GM13977 (cell line): ENCODE results near the gene SLC9A2.

Experiments
- DNase-seq: peaks from one replicate; pipeline ENCODE4 v3.0.0; 2012; ENCODE audit warnings: low spot score
- in situ Hi-C: fragments of 300-500 bp; cut with MboI; formaldehyde crosslinking; loops from one replicate; pipeline ENCODE4 v1.12.0; 2022; ENCODE audit warnings: low sequenced_read_pairs, low pct_unique_long_range_greater_than_20kb, mixed read lengths, inconsistent platforms; ENCODE audit not compliant: unreplicated experiment
- TF ChIP-seq, protein P1 (sequence below): IDR thresholded peaks from 2 replicates; pipeline ENCODE4 v1.5.1; 2012; ENCODE audit warnings: mild to moderate bottlenecking, control low read depth; ENCODE audit not compliant: insufficient read depth; ENCODE audit errors: extremely low read depth, missing control alignments

Gene SLC9A2

DNA sequence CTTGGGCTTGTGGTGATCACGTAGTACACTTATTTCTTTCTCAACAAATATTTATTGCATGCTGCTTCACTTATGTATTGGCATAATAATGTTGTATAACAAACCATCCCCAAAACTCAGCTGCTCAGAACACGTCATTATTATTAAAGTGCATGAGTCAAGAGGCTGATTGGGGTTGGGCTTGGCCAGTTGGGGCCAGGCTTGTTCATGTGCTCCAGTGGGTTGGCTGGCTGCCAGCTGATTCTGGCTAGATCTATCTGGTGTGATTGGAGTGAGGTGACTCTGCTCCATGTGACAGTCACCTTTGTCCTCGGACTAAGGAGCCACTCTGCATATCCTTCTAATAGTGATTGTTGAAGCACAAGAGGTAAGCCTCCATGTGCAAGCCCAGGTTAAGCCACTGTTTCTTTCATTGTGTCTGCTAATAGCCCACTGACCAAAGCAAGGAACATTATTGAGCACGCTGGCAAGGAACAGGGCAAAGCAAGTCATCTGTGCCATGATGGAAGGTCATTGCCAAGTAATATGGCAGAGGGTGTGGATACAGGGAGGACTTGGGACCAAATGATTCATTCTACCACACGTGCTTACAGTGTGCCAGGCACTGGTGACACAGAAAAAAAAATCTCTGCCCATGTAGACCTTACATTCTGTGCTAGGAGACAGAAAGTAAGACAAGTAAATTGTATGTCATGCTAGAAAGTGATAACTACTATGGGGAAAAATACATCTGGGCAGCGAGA lies 79.2 kb downstream of the SLC9A2 start:
- TF ChIP-seq, protein P1, sequence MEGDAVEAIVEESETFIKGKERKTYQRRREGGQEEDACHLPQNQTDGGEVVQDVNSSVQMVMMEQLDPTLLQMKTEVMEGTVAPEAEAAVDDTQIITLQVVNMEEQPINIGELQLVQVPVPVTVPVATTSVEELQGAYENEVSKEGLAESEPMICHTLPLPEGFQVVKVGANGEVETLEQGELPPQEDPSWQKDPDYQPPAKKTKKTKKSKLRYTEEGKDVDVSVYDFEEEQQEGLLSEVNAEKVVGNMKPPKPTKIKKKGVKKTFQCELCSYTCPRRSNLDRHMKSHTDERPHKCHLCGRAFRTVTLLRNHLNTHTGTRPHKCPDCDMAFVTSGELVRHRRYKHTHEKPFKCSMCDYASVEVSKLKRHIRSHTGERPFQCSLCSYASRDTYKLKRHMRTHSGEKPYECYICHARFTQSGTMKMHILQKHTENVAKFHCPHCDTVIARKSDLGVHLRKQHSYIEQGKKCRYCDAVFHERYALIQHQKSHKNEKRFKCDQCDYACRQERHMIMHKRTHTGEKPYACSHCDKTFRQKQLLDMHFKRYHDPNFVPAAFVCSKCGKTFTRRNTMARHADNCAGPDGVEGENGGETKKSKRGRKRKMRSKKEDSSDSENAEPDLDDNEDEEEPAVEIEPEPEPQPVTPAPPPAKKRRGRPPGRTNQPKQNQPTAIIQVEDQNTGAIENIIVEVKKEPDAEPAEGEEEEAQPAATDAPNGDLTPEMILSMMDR, result no peak
- in situ Hi-C loops, result no loop called here
- DNase-seq, result no peak

DNA sequence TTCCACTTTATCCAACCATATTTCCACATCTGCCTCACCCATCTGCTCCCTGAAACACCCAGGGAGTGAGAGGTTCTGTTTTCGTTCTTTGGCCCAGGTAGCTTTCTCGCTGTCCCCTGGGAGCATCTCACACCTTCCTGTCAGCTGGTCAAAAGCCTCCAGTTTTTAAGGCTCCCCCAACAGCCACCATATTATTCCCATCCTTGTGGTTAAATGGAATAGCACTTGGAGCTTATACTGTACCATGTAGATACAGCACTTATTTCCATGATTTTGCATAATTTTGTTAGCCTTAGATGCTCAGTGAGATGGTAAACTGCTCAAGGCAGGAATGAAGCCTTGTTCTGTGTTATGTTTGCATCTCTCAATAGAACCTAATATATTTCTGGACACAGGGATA lies 84.0 kb downstream of the SLC9A2 start:
- in situ Hi-C loops, result no loop called here
- TF ChIP-seq, protein P1, result no peak
- DNase-seq, result no peak

DNA sequence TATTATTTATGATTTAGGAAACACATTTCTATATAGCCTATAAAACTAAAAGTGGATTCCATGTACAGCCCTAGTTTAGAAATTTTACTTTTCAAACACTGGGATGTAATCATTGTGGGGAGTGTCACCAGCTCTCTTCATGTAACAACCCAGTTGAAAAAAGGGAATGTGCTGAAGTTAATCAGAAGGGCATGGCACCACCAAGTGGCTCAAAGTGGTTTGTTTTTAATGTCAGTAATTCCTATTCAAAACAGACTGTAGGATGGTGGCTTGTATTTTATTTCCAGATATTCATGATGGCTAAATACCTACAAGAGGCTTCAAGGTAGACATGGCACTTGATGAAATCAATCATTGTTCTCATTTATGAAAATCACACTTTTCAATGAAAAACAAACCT lies 84.4 kb downstream of the SLC9A2 start:
- peak; percentile 41 for DNase-seq
- in situ Hi-C loops, result no loop called here
- TF ChIP-seq, protein P1, result peak; percentile 38

DNA sequence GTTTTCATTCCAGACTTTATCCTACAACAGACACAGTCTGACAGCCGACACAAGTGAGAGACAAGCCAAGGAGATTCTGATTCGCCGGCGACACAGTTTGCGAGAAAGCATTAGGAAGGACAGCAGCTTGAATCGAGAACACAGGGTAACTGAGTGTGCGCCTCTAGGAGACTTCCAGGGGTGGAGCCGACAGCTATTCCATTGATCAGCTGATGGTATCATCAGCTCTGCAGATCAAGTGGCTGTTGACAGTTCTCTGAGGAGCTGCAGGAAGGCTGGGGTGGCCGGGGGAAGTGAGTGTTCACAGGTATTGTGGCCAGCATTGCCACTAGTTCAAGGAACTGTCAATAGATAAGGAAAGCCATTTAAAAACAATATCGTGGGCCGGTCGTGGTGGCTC lies 85.2 kb downstream of the SLC9A2 start:
- in situ Hi-C loops, result no loop called here
- TF ChIP-seq, protein P1, result no peak
- DNase-seq, result no peak

DNA sequence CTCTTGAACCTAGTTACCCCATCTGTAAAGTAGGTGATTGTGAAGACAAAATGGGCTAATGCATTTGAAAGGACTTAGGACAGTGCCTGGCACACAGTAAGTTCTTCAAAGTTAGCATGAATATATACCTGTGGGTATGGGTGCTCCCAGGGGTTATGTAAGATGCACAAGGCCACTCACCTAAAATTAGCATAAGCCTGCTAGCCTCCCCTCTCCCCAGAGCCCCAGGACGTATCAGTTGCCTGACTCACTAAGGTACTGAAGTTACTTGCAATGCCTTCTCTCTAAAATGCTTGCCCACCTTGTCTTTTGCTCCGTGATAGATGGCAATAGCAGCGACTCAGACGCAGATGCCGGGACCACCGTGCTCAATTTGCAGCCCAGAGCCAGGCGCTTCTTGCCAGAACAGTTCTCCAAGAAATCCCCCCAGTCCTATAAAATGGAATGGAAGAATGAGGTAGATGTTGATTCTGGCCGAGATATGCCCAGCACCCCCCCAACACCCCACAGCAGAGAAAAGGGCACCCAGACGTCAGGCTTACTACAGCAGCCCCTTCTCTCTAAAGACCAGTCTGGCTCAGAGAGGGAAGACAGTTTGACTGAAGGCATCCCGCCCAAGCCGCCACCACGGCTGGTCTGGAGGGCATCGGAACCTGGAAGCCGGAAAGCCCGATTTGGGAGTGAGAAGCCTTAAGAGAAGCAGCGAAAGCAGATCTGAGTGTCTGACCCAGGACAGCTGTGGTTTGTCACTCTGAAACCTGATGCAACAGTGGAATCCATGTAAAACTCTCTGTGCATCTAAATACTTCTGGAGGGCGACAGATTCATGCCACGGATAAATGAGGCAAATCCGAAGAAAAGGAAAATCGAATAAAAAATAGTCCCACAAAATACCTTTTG lies 88.7 kb downstream of the SLC9A2 start:
- TF ChIP-seq, protein P1, result no peak
- in situ Hi-C loops, result no loop called here
- no peak for DNase-seq

DNA sequence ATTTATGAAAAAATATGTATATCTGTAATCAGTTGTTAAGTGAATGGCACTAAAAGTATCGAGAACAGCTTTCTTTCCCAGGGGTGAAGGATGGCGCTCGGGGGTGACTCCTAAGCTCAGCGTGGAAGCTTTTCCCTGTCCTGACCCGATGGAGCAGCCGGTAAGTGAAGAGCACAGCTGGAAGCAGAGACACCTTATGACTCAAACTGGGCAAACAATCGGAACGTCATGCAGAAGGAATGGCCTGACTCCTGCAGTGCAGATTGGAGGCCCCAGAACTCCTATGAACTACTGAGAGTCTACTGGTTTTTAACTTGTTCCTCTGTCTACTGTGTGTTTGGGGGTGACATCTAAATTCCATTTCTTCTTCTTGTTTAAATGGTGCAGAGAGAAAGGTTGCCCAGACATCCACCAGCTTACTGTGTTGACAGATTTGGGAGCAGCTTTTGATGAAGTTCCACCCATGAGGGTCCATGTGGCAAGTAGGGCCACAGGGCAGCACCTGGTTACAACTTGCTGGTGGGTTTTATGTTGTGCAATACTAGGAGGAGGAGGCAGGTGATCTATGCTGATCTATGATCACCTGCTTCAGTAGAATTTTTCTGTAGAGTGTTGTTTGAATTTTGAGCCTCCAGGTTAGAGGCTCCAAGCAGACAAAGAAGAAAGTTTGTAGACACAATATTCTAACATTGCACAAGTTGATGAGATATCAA lies 89.7 kb downstream of the SLC9A2 start:
- in situ Hi-C loops, result no loop called here
- TF ChIP-seq, protein P1, result no peak
- no peak for DNase-seq
